ENCODE measurements around the gene TLE3. TPM values are rescaled to one million over a fixed set of nuclear protein-coding genes. Genes with fewer than 3 reads are reported as not detected.
A peak's percentile ranks its signal among the peaks of the same experiment; 100 is the strongest.

TLE3 gene
- polyA plus RNA-seq, 2 of the 4 experiments (the other 2 are of a cell fraction): 4.6 to 5.3 TPM

DNA sequence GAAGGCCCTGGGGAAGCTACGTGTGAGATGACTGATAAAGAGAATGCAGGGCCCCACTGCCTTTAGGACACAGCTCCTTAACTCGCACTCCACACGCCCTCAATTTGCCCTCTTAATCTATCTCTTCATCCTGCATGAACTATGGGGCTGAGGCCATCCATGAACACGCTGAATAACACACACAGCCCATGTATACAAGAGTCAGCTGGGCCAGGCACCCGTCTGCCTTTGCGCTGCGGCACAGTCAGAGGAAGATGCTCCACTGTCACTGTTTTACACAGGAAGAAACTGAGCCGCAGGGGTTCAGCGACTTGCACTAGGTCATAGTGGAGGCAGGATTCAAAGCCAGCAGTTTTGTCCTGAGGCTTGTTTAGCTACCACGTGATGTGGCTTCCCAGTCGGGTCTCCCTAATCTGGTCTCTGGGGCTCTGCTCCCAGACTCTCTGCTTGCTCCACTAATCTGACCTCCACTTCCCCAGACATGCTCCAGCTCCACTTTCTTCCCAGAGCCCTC is 43.9 kb downstream of the TLE3 start:
- ATAC-seq: no peak
- POLR2A ChIA-PET: no interaction called here
- Histone ChIP-seq H3K4me1 (no peaks in the 10 kb centered on the region), H3K4me3 (no peak overlapping the region), H3K9me3 (no peaks in the 10 kb centered on the region), H3K27ac (no peak overlapping the region), H3K4me2 (no peak overlapping the region)
- 77% methylated on average over 11 of the region's 11 CpGs for WGBS (ENCODE audit: missing lambda C conversion rate)
- DNase-seq (ENCODE audit: low read depth in 1 of 2, low spot score in 1 of 2): no peak
- TF ChIP-seq ZC3H11A (IDR thresholded peaks at IDR 0.05) (no peak), FOXS1 (CRISPR knock-in tag; IDR thresholded peaks at IDR 0.05) (no peak), MAX (IDR thresholded peaks at IDR 0.05) (no peak), JUNB (IDR thresholded peaks at IDR 0.05) (no peak), FOSL2 (IDR thresholded peaks at IDR 0.05) (no peak), FOSL2 (CRISPR knock-in tag; IDR thresholded peaks at IDR 0.05) (no peak), MYC (IDR thresholded peaks at IDR 0.05; ENCODE audit: borderline replicate concordance, low read length) (no peak), CHD2 (IDR thresholded peaks at IDR 0.05; ENCODE audit: low read length, partially characterized antibody) (no peak), RARB (CRISPR knock-in tag; IDR thresholded peaks at IDR 0.05) (no peak)
- TF ChIP-seq, protein P1, sequence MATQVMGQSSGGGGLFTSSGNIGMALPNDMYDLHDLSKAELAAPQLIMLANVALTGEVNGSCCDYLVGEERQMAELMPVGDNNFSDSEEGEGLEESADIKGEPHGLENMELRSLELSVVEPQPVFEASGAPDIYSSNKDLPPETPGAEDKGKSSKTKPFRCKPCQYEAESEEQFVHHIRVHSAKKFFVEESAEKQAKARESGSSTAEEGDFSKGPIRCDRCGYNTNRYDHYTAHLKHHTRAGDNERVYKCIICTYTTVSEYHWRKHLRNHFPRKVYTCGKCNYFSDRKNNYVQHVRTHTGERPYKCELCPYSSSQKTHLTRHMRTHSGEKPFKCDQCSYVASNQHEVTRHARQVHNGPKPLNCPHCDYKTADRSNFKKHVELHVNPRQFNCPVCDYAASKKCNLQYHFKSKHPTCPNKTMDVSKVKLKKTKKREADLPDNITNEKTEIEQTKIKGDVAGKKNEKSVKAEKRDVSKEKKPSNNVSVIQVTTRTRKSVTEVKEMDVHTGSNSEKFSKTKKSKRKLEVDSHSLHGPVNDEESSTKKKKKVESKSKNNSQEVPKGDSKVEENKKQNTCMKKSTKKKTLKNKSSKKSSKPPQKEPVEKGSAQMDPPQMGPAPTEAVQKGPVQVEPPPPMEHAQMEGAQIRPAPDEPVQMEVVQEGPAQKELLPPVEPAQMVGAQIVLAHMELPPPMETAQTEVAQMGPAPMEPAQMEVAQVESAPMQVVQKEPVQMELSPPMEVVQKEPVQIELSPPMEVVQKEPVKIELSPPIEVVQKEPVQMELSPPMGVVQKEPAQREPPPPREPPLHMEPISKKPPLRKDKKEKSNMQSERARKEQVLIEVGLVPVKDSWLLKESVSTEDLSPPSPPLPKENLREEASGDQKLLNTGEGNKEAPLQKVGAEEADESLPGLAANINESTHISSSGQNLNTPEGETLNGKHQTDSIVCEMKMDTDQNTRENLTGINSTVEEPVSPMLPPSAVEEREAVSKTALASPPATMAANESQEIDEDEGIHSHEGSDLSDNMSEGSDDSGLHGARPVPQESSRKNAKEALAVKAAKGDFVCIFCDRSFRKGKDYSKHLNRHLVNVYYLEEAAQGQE (IDR thresholded peaks at IDR 0.05): no peak
- TF ChIP-seq, protein P2, sequence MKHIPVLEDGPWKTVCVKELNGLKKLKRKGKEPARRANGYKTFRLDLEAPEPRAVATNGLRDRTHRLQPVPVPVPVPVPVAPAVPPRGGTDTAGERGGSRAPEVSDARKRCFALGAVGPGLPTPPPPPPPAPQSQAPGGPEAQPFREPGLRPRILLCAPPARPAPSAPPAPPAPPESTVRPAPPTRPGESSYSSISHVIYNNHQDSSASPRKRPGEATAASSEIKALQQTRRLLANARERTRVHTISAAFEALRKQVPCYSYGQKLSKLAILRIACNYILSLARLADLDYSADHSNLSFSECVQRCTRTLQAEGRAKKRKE (CRISPR knock-in tag; IDR thresholded peaks at IDR 0.05; ENCODE audit: low read depth): no peak
- no peak for FAIRE-seq
- CTCF ChIA-PET: interaction anchor here (0.7 to 1.5 kb wide), 4 partner anchors 9 to 434 kb away, joined by 3 to 5 read pairs (median 3); no protein-coding TSS in a partner anchor

DNA sequence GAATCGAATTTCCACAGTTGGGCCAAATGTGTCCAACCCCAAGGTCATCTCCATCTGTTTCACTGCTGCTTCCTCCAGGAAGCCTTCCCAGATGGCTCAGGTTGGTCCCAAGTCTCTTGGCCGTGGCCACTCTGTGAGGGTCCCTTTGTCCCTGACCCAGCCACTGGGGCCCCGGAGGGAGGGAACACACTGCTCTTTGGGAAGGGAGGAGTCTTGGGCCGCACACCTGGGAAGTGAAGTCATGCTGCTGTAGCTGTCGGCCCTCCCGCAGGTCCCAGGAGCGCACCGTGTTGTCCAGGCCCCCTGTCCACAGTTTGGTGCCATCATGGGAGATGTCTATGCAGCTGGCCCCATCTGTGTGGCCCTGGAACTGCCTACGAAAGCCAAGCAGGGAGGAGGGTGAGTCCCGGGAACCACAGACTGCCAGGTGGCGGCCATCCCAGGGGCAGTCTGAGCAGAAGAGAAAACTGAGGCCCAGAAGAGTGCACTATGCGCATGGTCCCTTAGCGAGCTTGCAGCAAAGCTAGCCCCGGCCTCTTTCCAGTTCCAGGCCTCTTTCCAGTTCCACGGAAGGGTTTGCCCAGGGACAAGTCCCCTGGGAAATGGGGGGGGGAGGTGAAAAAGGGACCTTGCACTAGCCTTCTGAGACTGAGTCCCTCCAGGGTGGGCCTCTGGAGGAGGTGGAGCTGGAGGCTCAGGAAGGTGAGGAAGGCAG is 44.6 kb downstream of the TLE3 start:
- CTCF ChIA-PET: interaction anchor here (0.7 to 1.5 kb wide), 3 partner anchors 10 to 39 kb away, joined by 3 to 5 read pairs (median 3); no protein-coding TSS in a partner anchor
- FAIRE-seq (no peak), ATAC-seq (no peak), DNase-seq (ENCODE audit: low read depth in 1 of 2, low spot score in 1 of 2) (no peak)
- Histone ChIP-seq H3K4me3 (no peak overlapping the region), H3K4me2 (no peak overlapping the region), H3K27ac (no peak overlapping the region), H3K4me1 (no peaks in the 10 kb centered on the region), H3K9me3 (no peaks in the 10 kb centered on the region)
- WGBS (ENCODE audit: missing lambda C conversion rate): 83% methylated on average over 15 of the region's 15 CpGs
- POLR2A ChIA-PET: no interaction called here
- peak; percentile 28 for TF ChIP-seq ZFP36 (IDR thresholded peaks at IDR 0.05; ENCODE audit: borderline replicate concordance, partially characterized antibody)
- no peak for TF ChIP-seq CBX2 (IDR thresholded peaks at IDR 0.05; ENCODE audit: borderline replicate concordance, low read depth)

- no peak for FAIRE-seq
Observed at GRCh38 chr15:70051948-70052633, 45.6 kb downstream of the TLE3 start.

More at GRCh38 chr15:70051948-70052633, 45.6 kb downstream of the TLE3 start:
- ATAC-seq (no peak), DNase-seq (ENCODE audit: low read depth in 1 of 2, low spot score in 1 of 2) (no peak)
- H3K4me2 ChIP-seq: no peak overlapping the region
- ChIA-PET POLR2A (no interaction called here), CTCF (no interaction called here)
- WGBS (ENCODE audit: missing lambda C conversion rate): 89% methylated on average over 9 of the region's 9 CpGs
- H3K4me1 ChIP-seq: no peaks in the 10 kb centered on the region
- no peak overlapping the region for H3K4me3 ChIP-seq
- TF ChIP-seq FOSL2 (IDR thresholded peaks at IDR 0.05) (no peak), FOSL2 (CRISPR knock-in tag; IDR thresholded peaks at IDR 0.05) (no peak), CBX8 (IDR thresholded peaks at IDR 0.05) (no peak), HMGXB4 (CRISPR knock-in tag; IDR thresholded peaks at IDR 0.05; ENCODE audit: borderline replicate concordance) (no peak), CEBPB (IDR thresholded peaks at IDR 0.05) (no peak), RARB (CRISPR knock-in tag; IDR thresholded peaks at IDR 0.05) (no peak), EP300 (IDR thresholded peaks at IDR 0.05) (no peak), JUNB (IDR thresholded peaks at IDR 0.05) (no peak), NPAS2 (CRISPR knock-in tag; IDR thresholded peaks at IDR 0.05; ENCODE audit: borderline replicate concordance) (no peak), NFE2L2 (conservative IDR thresholded peaks at IDR 0.05; ENCODE audit: low read length) (no peak), PHF8 (IDR thresholded peaks at IDR 0.05; ENCODE audit: borderline replicate concordance, low read depth) (no peak), RCOR1 (IDR thresholded peaks at IDR 0.05; ENCODE audit: low read depth, low read length) (no peak), ZSCAN20 (CRISPR knock-in tag; IDR thresholded peaks at IDR 0.05) (no peak)
- no peak overlapping the region for H3K27ac ChIP-seq
- no peaks in the 10 kb centered on the region for H3K9me3 ChIP-seq

Measured in A549 (cell line).